Stimulated activated CD4-positive, alpha-beta T cell treated with anti-CD3 and anti-CD28 coated beads, Interleukin-15, amount 100 ng/mL, for 48 hours (primary cell): ENCODE results near the gene C10orf62.

Experiments used
- DNase-seq, 2 donors: peaks; one replicate each; pipeline ENCODE4 v3.0.0-alpha.2; 2020; ENCODE audit warnings: low read depth in 2 of 2

The C10orf62 gene

DNA sequence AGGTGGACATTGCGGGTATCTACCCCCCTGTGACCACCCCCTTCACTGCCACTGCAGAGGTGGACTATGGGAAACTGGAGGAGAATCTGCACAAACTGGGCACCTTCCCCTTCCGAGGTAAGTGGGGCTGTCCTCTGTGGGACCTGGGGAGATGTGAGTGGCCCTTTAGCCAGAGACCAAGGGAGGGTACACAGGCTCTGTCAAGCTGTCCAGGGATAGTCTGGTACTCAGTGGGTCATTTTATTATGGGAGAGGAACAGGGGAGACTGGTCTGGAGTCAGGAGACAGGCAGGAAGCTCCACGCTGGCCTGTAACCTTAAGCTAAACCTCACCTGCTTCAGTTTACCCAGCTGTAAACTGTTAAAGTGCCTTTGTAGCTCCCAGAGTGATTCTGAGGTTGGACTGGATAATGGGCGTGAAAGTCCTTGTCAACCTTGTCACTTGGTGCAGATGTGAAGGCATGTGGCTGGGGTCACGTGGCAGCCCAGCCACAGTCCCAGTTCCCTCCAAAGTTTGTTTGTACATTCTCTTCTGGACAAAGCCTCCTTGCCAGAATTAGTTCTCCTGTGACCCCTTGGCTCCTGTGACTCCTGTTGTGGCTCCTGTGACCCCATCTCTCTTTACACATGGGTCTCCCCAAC lies 4.6 kb upstream of the C10orf62 start:
- DNase-seq: no peak

DNA sequence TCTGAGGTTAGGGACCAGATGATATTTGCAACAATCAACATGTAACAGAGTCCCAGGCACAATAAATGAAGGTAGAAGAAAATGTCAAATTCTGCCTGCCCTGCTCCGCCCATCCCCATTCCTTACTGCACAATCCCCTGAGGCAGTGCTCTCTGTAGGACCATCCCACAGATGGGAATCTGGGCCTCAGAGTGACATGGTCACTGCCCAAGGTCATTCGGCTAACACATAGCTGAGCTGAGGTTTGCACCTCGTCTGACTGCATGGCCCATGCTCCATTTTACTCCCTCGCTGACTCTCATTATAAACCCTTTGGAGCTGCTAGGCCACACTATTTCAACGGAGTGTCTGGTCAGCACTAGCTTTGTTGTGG lies 4.1 kb upstream of the C10orf62 start:
- DNase-seq: no peak

DNA sequence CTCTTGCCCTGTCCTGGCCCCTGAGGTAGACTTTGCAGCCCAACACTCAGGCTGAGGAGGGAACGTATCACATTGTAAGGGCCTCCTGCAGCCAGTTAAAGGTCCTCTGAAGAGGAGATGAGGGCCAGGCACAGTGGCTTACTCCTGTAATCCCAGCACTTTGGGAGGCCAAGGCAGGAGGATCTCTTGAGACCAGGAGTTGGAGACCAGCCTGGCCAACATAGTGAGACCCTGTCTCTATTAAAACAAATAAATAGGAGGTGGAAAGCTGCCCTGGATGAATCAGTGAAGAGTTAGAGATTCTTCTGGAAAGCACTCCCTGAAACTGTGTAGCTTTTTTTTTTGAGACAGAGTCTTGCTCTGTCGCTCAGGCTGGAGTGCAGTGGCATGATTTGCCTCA lies 2.3 kb upstream of the C10orf62 start:
- no peak for DNase-seq

DNA sequence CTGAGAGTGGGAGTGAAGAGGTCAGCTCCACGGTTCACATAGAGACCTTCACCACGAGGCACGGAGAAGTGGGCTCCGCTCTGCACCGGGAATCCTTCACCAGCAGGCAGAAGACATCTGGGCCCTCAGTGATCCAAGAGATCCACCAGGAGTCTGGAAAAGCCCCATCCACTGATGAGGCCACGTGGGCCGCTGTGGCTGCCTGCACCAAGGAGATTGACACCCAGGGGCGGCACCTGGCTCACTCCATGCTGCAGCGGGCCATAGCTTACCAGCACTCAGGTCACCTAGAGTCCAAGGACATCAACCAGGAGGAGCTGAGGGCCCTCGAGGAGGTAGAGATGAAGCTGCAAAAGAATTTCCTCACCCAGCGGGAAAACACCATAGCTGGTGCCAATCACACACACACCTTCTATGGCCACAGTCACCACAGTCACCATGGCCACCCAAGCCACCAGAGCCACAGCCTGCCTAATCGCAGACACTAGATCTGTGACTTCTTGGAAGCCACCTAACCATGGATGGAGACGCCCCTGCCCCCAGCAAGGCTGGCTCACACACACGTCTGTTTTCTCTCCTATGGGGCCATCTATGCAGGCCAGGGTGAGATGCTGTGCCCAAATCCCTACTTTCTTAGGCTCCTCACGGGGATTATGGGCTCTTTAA lies 694 bp downstream of the C10orf62 start:
- DNase-seq: no peak

DNA sequence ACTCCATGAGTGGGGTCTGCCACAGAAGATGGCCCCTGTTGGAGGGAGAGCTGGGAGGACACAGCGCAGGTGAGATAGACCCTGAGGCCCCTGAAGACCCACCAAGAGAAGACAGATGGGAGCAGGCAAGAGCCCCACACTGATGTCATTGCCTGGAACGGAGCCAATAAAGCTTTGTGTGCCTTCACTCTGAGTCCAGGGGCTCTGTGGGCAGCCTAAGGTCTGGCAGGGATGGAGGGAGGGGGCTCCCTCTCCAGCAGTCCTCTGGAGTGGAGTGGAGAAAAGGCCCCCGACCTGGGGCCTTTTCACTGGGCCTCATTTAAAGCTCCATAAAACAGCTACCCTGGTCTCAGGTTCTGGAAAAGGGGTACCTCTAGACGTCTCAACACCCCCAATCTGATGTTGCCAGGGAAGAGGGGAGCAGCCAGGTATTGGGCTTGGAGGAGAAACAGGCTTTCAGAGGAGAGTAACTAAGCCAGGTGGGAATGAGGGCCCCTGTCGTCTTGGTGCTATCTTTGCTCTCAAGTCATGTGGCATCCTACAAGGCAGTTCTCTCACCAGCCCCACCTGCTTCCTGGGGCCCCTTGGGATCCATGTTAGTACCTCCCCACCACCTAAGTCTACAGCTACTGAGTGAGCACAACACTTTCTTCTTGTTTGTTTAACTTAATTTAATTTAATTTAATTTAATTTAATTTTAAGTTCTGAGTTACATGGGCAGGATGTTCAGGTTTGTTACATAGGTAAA lies 1.4 kb downstream of the C10orf62 start:
- DNase-seq: no peak

DNA sequence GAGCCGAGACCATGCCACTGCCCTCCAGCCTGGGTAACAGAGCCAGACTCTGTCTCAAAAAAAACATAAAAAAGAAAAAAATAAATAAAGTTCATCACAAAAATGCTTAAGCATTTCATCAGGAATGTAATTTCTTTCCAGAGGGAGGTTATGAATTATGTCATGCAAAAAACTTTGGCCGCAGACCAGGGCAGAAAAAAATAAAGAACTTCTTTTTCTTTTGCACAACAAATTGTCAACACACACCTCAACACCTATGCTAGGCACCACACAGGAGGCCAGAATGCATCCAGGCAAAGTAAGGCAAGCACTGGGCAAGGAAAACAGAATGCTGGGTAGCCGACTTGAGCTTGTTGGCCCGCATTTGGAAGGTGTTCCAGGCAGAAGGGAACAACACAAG lies 3.9 kb downstream of the C10orf62 start:
- no peak for DNase-seq

DNA sequence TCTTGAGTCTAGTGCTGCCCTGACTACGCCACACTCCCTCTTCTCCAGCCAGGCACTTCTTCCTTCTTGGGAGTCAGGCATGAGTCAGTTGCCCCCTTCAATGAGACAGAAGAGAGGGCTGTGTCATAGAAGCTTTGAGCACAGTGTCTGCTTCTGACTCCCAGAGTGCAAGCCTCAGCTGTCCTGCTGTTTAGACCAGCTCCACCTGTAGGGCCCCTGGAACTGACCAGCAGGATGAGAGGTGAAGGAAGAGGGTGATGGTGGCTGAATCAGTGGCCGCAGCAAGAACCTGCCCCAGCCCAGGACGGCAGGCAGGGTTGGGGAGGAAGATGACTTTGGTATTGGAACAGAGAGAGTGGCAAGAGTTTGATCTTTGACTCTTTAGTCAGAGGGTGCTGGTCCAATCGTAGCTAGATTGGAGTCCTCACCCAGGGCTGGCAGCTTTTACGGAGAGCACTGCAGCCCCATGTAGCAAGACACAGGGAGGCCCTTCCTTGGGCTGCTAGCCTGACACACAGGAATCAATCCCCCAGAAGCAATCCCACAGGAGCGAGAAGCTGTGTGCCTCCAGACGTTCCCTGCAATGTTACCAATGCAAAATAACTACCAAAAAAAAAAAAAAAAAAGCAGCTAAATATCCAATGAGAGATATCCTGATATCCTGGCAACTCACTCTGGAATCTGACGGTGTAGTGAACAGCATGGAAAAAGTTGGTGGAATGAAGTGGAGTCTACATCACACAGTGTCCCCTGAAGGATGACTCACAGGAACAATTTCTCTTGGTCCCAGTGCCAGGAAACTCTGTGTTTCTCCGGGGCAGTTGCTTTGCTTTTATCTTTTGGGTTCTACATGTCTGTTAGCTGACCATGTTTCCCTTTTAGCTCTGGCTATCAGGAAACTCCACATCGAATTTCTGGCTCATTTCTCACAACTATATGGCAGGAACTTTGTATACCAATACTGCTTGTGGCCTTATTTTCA lies 6.9 kb downstream of the C10orf62 start:
- no peak for DNase-seq

DNA sequence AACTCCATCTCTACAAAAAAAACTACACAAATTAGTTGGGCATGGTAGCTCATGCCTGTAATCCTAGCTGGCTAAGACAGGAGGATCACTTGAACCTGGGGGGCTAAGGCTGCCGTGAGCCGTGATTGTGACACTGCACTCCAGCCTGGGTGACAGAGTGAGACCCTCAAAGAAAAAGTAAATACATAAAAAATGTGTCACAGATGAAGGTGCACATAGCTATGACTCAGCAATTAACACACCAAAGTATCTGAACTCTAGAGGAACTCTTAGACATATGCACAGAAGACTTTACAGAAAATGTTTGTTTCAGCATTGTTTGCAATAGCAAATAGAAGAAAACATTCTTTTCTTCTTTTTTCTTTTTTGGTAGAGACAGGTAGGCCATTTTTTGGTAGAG lies 8.3 kb downstream of the C10orf62 start:
- DNase-seq: no peak

DNA sequence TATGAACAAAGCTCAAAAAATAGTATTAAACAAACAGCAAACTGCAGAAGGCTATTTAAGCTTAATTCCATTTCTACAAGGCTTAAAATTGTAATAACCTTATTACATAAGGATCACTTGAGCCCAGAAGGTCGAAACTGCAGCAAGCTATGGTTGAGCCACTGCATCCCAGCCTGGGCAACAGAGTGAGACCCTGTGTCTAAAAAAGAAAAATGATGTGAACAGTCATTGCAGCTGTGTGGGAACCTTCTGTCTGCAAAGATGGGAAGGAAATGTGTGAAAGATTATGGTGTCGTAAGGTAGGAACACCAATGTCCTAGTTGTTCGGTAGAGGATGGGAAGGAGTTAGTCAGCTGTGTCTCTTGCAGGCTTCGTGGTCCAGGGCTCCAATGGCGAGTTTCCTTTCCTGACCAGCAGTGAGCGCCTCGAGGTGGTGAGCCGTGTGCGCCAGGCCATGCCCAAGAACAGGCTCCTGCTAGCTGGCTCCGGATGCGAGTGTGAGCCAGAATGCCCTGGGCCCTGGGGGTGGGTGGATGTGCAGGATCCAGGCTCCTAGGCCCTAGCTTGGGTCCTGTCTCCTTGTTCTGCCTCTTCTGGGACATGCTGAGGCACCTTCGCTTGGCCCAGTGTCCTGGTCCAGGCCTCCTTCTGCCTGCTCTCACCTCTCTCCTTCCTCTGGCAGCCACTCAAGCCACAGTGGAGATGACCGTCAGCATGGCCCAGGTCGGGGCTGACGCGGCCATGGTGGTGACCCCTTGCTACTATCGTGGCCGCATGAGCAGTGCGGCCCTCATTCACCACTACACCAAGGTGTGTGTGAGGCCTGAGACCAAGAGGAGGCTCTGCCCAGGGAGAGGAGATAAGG lies 9.1 kb downstream of the C10orf62 start:
- no peak for DNase-seq

DNA sequence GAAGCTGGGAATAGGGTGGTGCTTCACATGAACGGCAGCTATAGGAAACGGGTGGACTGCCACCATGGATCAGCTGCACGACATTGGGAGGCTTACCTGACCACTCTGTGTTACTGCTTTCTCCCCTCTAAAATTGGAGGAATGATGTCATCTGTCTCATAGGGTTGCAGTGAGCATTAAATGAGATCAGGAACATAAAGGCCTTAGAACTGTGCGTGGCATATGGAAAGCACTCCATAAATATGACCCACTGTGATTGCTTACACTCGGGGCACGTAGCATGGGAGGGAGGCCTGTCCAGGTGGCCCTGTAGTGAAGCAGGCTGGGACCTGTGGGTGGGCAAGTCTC lies 9.7 kb downstream of the C10orf62 start:
- DNase-seq: no peak

DNA sequence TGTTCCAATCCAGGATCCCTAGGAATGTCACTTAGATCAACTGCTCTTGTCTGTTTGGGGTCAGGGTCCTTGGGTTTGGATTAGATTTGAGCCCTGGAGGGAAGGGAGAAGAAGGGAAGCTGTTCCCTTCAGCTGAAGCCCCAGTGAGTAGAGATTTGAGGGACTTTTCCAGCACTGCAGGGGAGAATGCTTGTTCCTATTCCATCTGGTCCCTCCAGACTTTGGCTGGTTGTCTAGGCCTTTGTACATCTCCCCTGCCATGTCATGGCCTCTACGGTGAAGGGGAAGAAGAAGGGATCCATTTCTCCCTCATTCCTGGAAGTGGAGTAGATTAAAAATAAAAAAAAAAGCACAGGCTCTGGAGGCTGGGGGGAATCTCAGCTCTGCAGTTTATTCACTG lies 11.1 kb downstream of the C10orf62 start:
- no peak for DNase-seq

DNA sequence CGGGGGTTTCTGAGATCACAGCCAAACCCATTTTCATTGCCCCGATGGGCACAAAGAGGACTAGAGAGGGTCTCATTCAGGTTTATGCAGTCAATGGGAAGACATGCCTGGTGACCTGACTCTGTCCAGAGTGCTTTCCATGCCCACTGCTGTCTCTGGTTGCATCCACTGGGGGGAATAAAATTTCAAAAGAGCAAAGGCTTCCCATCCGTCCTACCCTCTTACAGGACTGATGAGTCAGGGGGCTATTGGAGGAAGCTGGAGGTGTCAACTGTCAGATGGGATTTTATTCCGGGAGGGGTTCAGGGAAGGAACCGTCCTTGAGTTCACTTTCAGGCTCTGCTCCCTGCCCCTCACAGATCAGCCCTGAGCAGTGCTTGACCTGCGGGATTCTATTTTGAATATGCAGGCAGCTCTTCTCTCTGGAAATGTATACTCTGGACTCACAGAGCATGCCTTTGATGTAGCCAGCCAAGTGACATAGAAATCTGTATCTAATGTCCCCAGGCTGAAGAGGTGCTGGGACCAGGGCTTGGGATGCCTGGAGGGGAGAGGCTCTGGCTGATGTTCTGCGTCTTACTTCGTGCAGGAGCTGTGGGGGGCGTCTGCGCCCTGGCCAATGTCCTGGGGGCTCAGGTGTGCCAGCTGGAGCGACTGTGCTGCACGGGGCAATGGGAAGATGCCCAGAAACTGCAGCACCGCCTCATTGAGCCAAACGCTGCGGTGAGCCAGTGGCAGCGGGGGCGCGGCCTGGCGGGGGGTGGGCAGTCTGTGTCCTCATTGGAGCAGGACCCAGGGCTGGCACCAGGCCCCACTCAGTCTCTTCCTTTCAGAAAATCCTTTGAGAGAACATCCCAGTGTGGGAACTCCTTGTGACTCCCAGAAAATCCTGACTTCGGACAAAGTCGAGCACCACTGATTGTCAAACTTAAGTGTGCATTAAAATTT lies 12.0 kb downstream of the C10orf62 start:
- DNase-seq: no peak

DNA sequence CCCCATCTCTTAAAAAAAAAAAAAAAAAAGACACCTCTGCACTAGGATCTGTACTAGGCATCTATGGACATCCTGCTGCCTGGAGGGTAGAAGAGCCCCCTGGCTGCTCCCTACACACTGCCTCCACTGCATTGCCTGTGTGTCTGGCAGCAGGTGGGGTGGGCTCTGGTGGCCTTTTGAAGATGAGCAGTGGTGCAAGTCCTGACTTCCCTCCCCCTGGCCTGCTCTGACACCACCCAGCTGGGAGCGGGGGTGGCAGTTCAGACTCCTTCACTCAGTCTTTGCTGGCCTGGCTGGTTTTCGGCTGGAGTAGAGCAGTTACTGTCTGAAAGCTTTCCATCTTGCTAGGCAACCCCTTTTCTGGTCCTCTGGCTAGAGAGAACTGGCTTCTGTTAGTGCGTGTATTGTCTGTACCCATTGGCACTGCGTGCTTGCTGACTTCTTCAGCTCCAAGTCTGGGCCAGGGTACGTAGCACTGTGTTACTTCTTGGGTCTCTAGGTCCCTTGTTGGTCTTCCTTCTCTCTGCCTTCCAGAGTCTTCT lies 17.6 kb downstream of the C10orf62 start:
- DNase-seq: no peak

DNA sequence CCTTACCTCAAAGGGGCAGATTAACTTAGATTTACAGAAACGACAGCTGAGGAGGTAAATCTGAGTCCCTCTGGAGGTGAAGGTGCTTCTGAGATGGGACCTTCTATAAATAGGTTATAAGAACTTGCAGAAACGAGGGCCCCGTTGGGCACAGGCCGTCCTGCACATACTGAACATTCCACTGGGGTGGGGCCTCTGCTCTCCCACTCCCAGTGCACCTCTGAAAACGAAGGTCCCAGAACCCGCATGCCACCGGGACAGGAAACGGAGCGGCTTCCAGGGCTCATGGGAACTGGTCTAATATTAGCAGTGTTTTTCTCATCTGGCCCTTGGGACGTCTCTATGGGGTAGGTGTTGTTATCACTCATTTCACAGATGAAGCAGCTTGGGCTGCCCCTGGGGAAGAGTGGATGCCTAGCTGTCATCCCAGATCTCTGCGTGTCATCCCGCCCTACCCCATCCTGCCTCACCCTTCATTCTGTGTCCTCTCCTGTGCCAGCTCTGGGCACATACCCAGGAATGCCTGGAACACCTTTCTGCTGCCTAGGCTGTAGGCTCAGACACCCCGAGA lies 19.6 kb downstream of the C10orf62 start:
- DNase-seq: no peak

DNA sequence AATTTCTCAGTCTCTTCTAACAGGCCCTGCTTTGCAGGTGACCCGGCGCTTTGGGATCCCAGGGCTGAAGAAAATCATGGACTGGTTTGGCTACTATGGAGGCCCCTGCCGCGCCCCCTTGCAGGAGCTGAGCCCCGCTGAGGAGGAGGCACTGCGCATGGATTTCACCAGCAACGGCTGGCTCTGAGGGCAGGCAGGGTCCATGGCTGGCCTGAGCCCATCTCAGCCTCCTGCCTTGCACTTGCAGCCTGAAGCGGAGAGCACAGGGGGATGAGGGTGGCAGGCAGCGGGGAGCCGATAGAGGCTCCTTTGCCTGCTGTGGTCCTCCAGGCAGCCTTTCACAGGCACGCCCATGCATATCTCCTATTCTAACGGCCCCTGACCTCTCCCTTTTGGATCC lies 22.0 kb downstream of the C10orf62 start:
- DNase-seq: no peak

DNA sequence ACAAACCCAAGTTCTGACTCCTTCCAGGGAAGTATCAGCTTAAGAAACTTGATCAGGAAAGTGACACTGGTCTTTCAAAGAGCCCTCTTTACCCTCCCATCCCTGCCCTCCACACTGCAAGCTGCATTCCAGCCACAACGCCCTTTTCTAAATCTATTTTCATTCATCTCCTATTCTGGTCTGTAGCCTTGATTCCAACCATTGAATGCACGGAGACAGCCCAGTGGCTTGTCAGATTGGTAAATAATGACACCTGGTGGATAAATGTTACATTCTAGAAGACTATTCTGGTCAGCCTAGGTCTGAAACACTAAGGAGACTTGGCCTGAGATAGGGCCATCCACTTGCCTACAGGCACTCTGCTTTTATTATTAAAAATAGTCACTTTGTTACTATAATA lies 22.9 kb downstream of the C10orf62 start:
- no peak for DNase-seq

DNA sequence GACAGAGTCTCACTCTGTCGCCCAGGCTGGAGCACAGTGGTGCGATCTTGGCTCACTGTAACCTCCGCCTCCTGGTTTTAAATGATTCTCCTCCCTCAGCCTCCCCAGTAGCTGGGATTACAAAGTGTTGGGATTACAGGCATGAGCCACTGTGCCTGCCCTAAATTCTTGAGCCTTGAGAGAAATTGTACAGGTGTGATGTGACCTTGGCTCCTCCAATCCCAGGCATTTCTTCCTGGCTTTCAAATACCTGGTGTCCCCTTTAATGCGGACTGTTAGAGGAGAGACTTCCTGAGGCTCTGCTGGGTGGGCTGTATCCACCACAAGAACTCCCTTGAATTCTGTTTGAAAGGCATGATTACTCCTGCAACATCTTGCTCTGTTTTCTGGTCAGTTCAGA lies 28.8 kb downstream of the C10orf62 start:
- no peak for DNase-seq

DNA sequence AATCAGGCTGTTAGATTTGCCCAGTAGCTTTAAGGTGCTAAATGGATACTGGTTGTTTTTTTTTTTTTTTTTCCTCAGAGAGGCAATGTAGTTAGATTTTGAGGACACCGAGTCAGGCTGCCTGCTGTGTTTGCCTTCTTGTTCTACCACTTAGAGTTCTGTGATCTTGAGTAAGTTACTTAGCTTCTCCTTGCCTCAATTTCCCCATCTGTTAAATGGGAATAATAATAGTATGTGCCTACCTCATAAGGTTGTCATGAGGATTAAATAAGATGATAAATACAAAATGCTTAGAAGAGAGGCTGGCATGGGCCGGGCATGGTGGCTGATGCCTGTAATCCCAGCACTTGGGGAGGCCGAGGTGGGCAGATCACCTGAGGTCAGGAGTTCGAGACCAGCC lies 29.2 kb downstream of the C10orf62 start:
- DNase-seq: no peak

DNA sequence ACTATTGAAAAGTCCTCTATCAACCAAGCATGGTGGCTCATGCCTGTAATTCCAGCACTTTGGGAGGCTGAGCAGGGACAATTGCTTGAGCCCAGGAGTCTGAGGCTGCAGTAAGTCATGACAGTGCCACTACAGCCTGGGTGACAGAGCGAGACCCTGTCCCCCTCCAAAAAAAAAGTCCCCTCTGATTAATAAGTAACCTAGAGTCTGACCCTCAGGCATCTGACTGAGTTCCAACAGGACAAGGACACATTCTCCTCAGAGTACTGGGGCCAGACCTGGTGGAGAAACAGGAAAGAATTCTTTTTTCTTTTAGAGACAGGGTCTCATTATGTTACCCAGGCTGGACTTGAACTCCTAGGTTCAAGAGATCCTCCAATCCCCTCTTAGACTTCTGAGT lies 33.8 kb downstream of the C10orf62 start:
- no peak for DNase-seq
